ENCODE measurements around the gene TFPI. TPM values are rescaled to one million over a fixed set of nuclear protein-coding genes. Genes with fewer than 3 reads are reported as not detected.

Gene TFPI
- total and polyA plus RNA-seq, 3 donors from 2014 or later = 10.5 to 13.5 (median 10.5) TPM

GRCh38 chr2:187500585-187501359 lies 53.5 kb downstream of the TFPI start:
- Histone ChIP-seq H3K4me3 (no peak overlapping the region), H3K9me3 (no peaks in the 10 kb centered on the region), H3K36me3 (ENCODE audit: low read depth, missing control alignments) (no peaks in the 10 kb centered on the region), H3K27ac (no peak overlapping the region), H3K27me3 (no peaks in the 10 kb centered on the region), H3K4me1 (no peaks in the 10 kb centered on the region)
- intact Hi-C loops (cut with DNase I; ENCODE audit: low total_unique reads) = no loop called here
- 77% methylated on average over 7 of the region's 7 CpGs for WGBS, 2 donors
- DNase-seq = no peak
- no peak for TF ChIP-seq POLR2A (IDR thresholded peaks at IDR 0.05)
- no peak for TF ChIP-seq CTCF (IDR thresholded peaks at IDR 0.05)

DNA sequence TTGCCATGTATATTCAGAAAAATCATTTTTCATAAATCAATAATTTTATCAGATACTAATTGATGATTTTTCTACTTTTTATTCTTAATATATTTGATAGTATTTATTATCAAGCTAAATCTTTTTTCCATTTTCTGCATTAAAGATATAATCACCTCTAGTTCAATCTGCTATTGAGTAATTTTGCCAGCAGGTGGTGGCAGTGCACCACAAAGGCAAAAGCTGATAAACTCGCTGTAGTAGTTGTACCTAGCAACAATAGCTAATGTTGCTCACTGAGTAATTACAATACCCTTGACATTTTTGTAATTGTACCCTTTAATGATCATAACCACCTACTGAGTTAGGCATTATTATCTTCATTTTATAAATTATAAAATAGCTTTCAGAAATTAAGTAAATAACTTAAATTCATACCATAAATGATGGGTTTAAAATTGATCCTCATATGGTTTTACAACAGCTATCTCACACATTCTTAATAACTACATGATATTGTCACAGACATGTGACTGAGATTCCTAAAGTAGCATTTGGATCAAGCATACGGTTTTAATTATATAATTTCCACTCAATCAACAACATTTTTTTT lies 54.2 kb downstream of the TFPI start:
- 30 to 39% methylated on average over 2 of the region's 2 CpGs for WGBS, 2 donors
- DNase-seq = peak; percentile 69
- H3K4me3 ChIP-seq = no peak overlapping the region
- no peaks in the 10 kb centered on the region for H3K27me3 ChIP-seq
- H3K27ac ChIP-seq = no peak overlapping the region
- TF ChIP-seq POLR2A (IDR thresholded peaks at IDR 0.05) = no peak
- TF ChIP-seq CTCF (IDR thresholded peaks at IDR 0.05) = peak; percentile 76 to 86 (median 78)
- H3K9me3 ChIP-seq = no peaks in the 10 kb centered on the region
- no peaks in the 10 kb centered on the region for H3K36me3 ChIP-seq (ENCODE audit: low read depth, missing control alignments)
- H3K4me1 ChIP-seq = no peaks in the 10 kb centered on the region
- intact Hi-C loops (cut with DNase I; ENCODE audit: low total_unique reads) = no loop called here

DNA sequence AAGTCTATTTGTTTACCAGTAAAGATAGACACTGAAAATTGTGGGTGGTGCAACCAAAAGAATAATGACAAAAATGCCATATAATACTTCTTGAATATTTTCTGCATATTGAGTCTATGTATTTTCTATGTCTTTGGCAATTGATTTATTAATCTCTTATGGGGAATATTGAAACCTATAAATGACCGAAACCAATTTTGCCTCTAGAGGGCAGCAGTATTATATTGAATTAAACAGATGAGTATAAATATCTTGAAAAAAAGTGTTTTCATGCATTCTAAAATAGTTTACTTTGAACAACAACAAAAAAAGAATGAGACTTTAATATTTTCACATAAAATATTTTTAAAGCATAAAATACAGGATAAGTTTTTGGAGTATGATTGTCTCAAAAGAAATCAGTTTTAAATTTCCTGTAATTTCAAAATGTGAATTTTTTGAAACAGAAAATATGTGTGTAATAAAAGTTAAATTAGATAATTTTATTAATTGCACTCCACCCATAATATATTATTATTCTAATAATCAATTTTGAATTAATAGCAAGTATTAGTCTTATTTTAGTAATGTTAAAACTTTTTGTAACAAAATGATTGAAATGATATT lies 56.3 kb downstream of the TFPI start:
- WGBS, 2 donors = 41 to 47% methylated on average over 1 of the region's 1 CpG
- Histone ChIP-seq H3K27ac (no peak overlapping the region), H3K4me1 (no peaks in the 10 kb centered on the region), H3K27me3 (no peaks in the 10 kb centered on the region), H3K4me3 (no peak overlapping the region), H3K9me3 (no peaks in the 10 kb centered on the region), H3K36me3 (ENCODE audit: low read depth, missing control alignments) (no peaks in the 10 kb centered on the region)
- TF ChIP-seq POLR2A (IDR thresholded peaks at IDR 0.05) (no peak), CTCF (IDR thresholded peaks at IDR 0.05) (peak in 2 of 3 experiments; percentile 8 to 51)
- no peak for DNase-seq
- intact Hi-C loops (cut with DNase I; ENCODE audit: low total_unique reads) = no loop called here

DNA sequence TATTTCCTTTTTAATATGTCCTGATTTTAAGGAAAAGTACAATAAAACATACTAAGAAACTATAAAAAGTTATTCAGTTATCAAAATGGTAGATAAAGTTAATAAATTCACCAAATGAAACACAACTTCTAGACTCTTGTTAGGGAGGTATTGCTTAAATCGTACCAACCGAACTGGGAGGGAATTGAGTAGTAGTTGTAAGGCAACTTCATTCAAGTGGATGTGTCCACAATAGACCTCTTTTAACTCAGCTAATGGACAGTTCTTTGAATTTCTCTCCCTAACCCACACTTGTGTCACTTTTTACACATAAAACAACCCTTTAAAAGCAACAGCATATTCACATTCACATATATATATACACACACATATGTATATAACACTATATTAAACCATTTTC lies 57.1 kb downstream of the TFPI start:
- Histone ChIP-seq H3K9me3 (no peaks in the 10 kb centered on the region), H3K27ac (no peak overlapping the region), H3K36me3 (ENCODE audit: low read depth, missing control alignments) (no peaks in the 10 kb centered on the region), H3K27me3 (no peaks in the 10 kb centered on the region), H3K4me3 (no peak overlapping the region), H3K4me1 (no peaks in the 10 kb centered on the region)
- DNase-seq = no peak
- 90 to 95% methylated on average over 2 of the region's 2 CpGs for WGBS, 2 donors
- intact Hi-C loops (cut with DNase I; ENCODE audit: low total_unique reads) = no loop called here
- TF ChIP-seq CTCF (IDR thresholded peaks at IDR 0.05) (no peak), POLR2A (IDR thresholded peaks at IDR 0.05) (no peak)
